ENCODE measurements around the gene ACHE.

ACHE gene

GRCh38 chr7:100882201-100882600, 13.5 kb downstream of the ACHE start:
- Mint-ChIP-seq H3K27ac (no peak overlapping the region), H3K9me3 (no peaks in the 10 kb centered on the region), H3K4me3 (no peak overlapping the region), H3K27me3 (ENCODE audit: low read depth) (no peaks in the 10 kb centered on the region), H3K36me3 (ENCODE audit: low read depth) (peaks cover 92% of the 10 kb centered on the region), H3K4me1 (peaks cover 39% of the 10 kb centered on the region)
- no peak for TF ChIP-seq CTCF (IDR thresholded peaks at IDR 0.05; ENCODE audit: unreplicated experiment in 3 of 3)

GRCh38 chr7:100881136-100881535, 14.6 kb downstream of the ACHE start:
- Mint-ChIP-seq H3K4me1 (peaks cover 40% of the 10 kb centered on the region), H3K27ac (no peak overlapping the region), H3K27me3 (ENCODE audit: low read depth) (no peaks in the 10 kb centered on the region), H3K36me3 (ENCODE audit: low read depth) (peaks cover 89% of the 10 kb centered on the region), H3K4me3 (no peak overlapping the region), H3K9me3 (no peaks in the 10 kb centered on the region)
- TF ChIP-seq CTCF (IDR thresholded peaks at IDR 0.05; ENCODE audit: unreplicated experiment in 3 of 3): no peak

GRCh38 chr7:100880645-100881044, 15.0 kb downstream of the ACHE start:
- Mint-ChIP-seq H3K9me3 (no peaks in the 10 kb centered on the region), H3K4me1 (peaks cover 39% of the 10 kb centered on the region), H3K36me3 (ENCODE audit: low read depth) (peaks cover 88% of the 10 kb centered on the region), H3K4me3 (no peak overlapping the region), H3K27me3 (ENCODE audit: low read depth) (no peaks in the 10 kb centered on the region), H3K27ac (peak overlapping the region in 1 of 3 experiments; percentile 19)
- no peak for TF ChIP-seq CTCF (IDR thresholded peaks at IDR 0.05; ENCODE audit: unreplicated experiment in 3 of 3)

- H3K9me3 Mint-ChIP-seq: no peaks in the 10 kb centered on the region
These were observed 15.9 kb downstream of the ACHE start for GRCh38 chr7:100879685-100880261.

GRCh38 chr7:100878685-100879084, 17.0 kb downstream of the ACHE start:
- no peaks in the 10 kb centered on the region for H3K9me3 Mint-ChIP-seq

More at GRCh38 chr7:100879685-100880261, 15.9 kb downstream of the ACHE start:
- Mint-ChIP-seq H3K4me1 (peaks cover 42% of the 10 kb centered on the region), H3K27me3 (ENCODE audit: low read depth) (no peaks in the 10 kb centered on the region), H3K4me3 (no peak overlapping the region), H3K27ac (peak overlapping the region in 1 of 3 experiments; percentile 10), H3K36me3 (ENCODE audit: low read depth) (peaks cover 87% of the 10 kb centered on the region)
- no peak for TF ChIP-seq CTCF (IDR thresholded peaks at IDR 0.05; ENCODE audit: unreplicated experiment in 3 of 3)

More at GRCh38 chr7:100878685-100879084, 17.0 kb downstream of the ACHE start:
- H3K27me3 Mint-ChIP-seq (ENCODE audit: low read depth): no peaks in the 10 kb centered on the region
- H3K4me1 Mint-ChIP-seq: peaks cover 52% of the 10 kb centered on the region
- H3K4me3 Mint-ChIP-seq: peak overlapping the region; percentile 63 to 71 (median 69)
- no peak for TF ChIP-seq CTCF (IDR thresholded peaks at IDR 0.05; ENCODE audit: unreplicated experiment in 3 of 3)
- peaks cover 86% of the 10 kb centered on the region for H3K36me3 Mint-ChIP-seq (ENCODE audit: low read depth)
- H3K27ac Mint-ChIP-seq: no peak overlapping the region

All from nephron (organoid).